CD14-positive monocyte (primary cell): Measurements from ENCODE around the gene PTTG2. TPM values are rescaled to one million over a fixed set of nuclear protein-coding genes. Genes with fewer than 3 reads are reported as not detected.

Experiments
- DNase-seq, 3 donors: peaks; one replicate each; pipeline ENCODE4 v3.0.0-alpha.2; 2011 to 2022
- H2AFZ ChIP-seq: 2 replicates; pipeline ENCODE4 v1.6.0; 2012; ENCODE audit warnings: mild to moderate bottlenecking, low read depth, low read length, inconsistent platforms; ENCODE audit not compliant: insufficient read depth, poor library complexity, severe bottlenecking
- H3K27ac ChIP-seq, 2 donors: 1 replicate in 1 of 2; 2 replicates in 1 of 2; pipeline ENCODE4 v1.5.1; 2012 to 2013; ENCODE audit warnings: low read length in 2 of 2, control low read depth in 1 of 2, inconsistent platforms in 1 of 2, low read depth in 1 of 2, mild to moderate bottlenecking in 1 of 2
- H3K27me3 ChIP-seq, 2 donors: one replicate each; pipeline versions ENCODE4 v1.6.0 to v1.6.1; 2011 to 2013; ENCODE audit warnings: low read length in 2 of 2; ENCODE audit not compliant: control insufficient read depth in 2 of 2, insufficient read depth in 2 of 2
- H3K36me3 ChIP-seq, 2 donors: replicated peaks in 1 of 2; 1 replicate in 1 of 2; 2 replicates in 1 of 2; pipeline versions ENCODE4 v1.5.1 to v1.6.1; 2012 to 2013; ENCODE audit warnings: low read length in 2 of 2, control low read depth in 1 of 2, inconsistent platforms in 1 of 2, mild to moderate bottlenecking in 1 of 2; ENCODE audit not compliant: insufficient read depth in 2 of 2, control insufficient read depth in 1 of 2
- H3K4me1 ChIP-seq, 2 donors: 1 replicate in 1 of 2; 2 replicates in 1 of 2; pipeline versions ENCODE4 v1.5.1 to v1.6.1; 2012 to 2013; ENCODE audit warnings: low read length in 2 of 2, control low read depth in 1 of 2, inconsistent platforms in 1 of 2, mild to moderate bottlenecking in 1 of 2, moderate library complexity in 1 of 2; ENCODE audit not compliant: insufficient read depth in 2 of 2, control insufficient read depth in 1 of 2
- H3K4me2 ChIP-seq: replicated peaks from 2 replicates; pipeline ENCODE3; 2012; ENCODE audit warnings: low read length, moderate library complexity, mild to moderate bottlenecking; ENCODE audit not compliant: poor library complexity, severe bottlenecking; ENCODE audit errors: extremely low read depth
- H3K4me3 ChIP-seq, 3 experiments: fragments of 200-600 bp in 1 of 3; sonication (generic) in 1 of 3; replicated peaks in 1 of 3; 1 replicate in 2 of 3; 2 replicates in 1 of 3; pipeline ENCODE4 v1.5.1; 2011 to 2013; ENCODE audit warnings: low read length in 3 of 3, mild to moderate bottlenecking in 3 of 3, control low read depth in 2 of 3, low read depth in 2 of 3, inconsistent platforms in 1 of 3, moderate library complexity in 1 of 3
- H3K79me2 ChIP-seq: 2 replicates; pipeline ENCODE4 v1.6.0; 2012; ENCODE audit warnings: mild to moderate bottlenecking, control low read depth, inconsistent platforms, low read length, moderate library complexity; ENCODE audit not compliant: insufficient read depth
- H3K9ac ChIP-seq: 2 replicates; pipeline ENCODE4 v1.6.0; 2017; ENCODE audit warnings: low read length, mild to moderate bottlenecking; ENCODE audit not compliant: insufficient read depth, poor library complexity, severe bottlenecking
- H3K9me3 ChIP-seq, 2 donors: replicated peaks in 1 of 2; 1 replicate in 1 of 2; 2 replicates in 1 of 2; pipeline versions ENCODE4 v1.5.1 to v1.6.1; 2012 to 2013; ENCODE audit warnings: low read length in 2 of 2, control low read depth in 1 of 2; ENCODE audit not compliant: control insufficient read depth in 1 of 2, insufficient read depth in 1 of 2
- H4K20me1 ChIP-seq: 2 replicates; pipeline ENCODE4 v1.6.0; 2012; ENCODE audit warnings: mild to moderate bottlenecking, low read length, control low read depth, moderate library complexity; ENCODE audit not compliant: insufficient read depth
- H3K27ac Mint-ChIP-seq, 7 donors: one replicate each; pipeline ENCODE4 v1.8.0; 2020; ENCODE audit warnings: mild to moderate bottlenecking in 7 of 7, mixed read lengths in 7 of 7, moderate library complexity in 6 of 7, inconsistent platforms in 2 of 7
- H3K27me3 Mint-ChIP-seq, 3 donors: one replicate each; pipeline ENCODE4 v1.8.0; 2021 to 2022; ENCODE audit warnings: low read depth in 3 of 3, mild to moderate bottlenecking in 3 of 3, mixed read lengths in 3 of 3, moderate library complexity in 3 of 3, inconsistent platforms in 1 of 3
- H3K36me3 Mint-ChIP-seq, 2 donors: one replicate each; pipeline ENCODE4 v1.8.0; 2020; ENCODE audit warnings: mixed read lengths in 2 of 2, inconsistent platforms in 1 of 2, mild to moderate bottlenecking in 1 of 2
- H3K4me1 Mint-ChIP-seq: one replicate; pipeline ENCODE4 v1.8.0; 2020; ENCODE audit warnings: mild to moderate bottlenecking, mixed read lengths
- H3K4me3 Mint-ChIP-seq, 2 donors: one replicate each; pipeline ENCODE4 v1.8.0; 2020; ENCODE audit warnings: mild to moderate bottlenecking in 2 of 2, mixed read lengths in 2 of 2, moderate library complexity in 1 of 2
- H3K9me3 Mint-ChIP-seq, 7 donors: one replicate each; pipeline ENCODE4 v1.8.0; 2020 to 2022; ENCODE audit warnings: mixed read lengths in 7 of 7, mild to moderate bottlenecking in 6 of 7, moderate library complexity in 6 of 7, inconsistent platforms in 2 of 7
- CTCF ChIP-seq: fragments of 200-600 bp; IDR thresholded peaks from one replicate; pipeline ENCODE4 v1.8.0; 2022; ENCODE audit warnings: antibody characterized with exemption, mild to moderate bottlenecking
- WGBS: methylation state at CpG from one replicate; pipeline ENCODE4 v1.1.5; 2013; ENCODE audit warnings: missing lambda C conversion rate; ENCODE audit not compliant: insufficient coverage; 5-methylcytosine and 5-hydroxymethylcytosine counted together
- intact Hi-C, 2 donors: fragments of 100-400 bp; cut with micrococcal nuclease; formaldehyde crosslinking; loops; one replicate each; pipeline versions ENCODE4 v1.15.0 to v1.15.1; 2023
- polyA plus RNA-seq, 3 donors: library from polyadenylated mRNA; depleted of rRNA in 1 of 3; unstranded in 2 of 3; stranded (reverse) in 1 of 3; fragments of 300-500 nt in 2 of 3; fragments of >200 nt in 1 of 3; fragmentation: Illumina TruSeq in 2 of 3; gene quantifications; 1 replicate in 2 of 3; 2 replicates in 1 of 3; pipeline ENCODE4 v1.2.3, GENCODE V29; 2012 to 2021

The PTTG2 gene
- polyA plus RNA-seq, 3 donors = 2.0 TPM; not detected in 2

- Histone ChIP-seq H3K9me3 (no peaks in the 10 kb centered on the region), H3K9ac (no peak overlapping the region), H4K20me1 (peaks cover 94% of the 10 kb centered on the region), H3K4me1 (no peaks in the 10 kb centered on the region), H3K36me3 (peaks cover 19 to 63% of the 10 kb centered on the region in 2 donors), H3K27me3 (no peaks in the 10 kb centered on the region), H3K4me2 (no peak overlapping the region), H2AFZ (no peak overlapping the region), H3K27ac (no peak overlapping the region), H3K79me2 (peaks cover 35% of the 10 kb centered on the region), H3K4me3 (no peak overlapping the region)
- Mint-ChIP-seq H3K4me3 (no peak overlapping the region), H3K27ac (no peak overlapping the region), H3K9me3 (peaks cover 0 to 2% (median 0%) of the 10 kb centered on the region in 7 donors), H3K36me3 (peaks cover 42 to 44% of the 10 kb centered on the region in 2 donors), H3K4me1 (peaks cover 11% of the 10 kb centered on the region), H3K27me3 (peaks cover 0 to 4% (median 0%) of the 10 kb centered on the region in 3 donors)
- WGBS = 67% methylated on average over 5 of the region's 12 CpGs
- no peak for DNase-seq
- no peak for TF ChIP-seq CTCF
- intact Hi-C loops = no loop called here
Observed at GRCh38 chr4:37928426-37929416, 31.5 kb upstream of the PTTG2 start.

- Mint-ChIP-seq H3K27ac (no peak overlapping the region), H3K36me3 (peaks cover 29 to 36% of the 10 kb centered on the region in 2 donors)
- peaks cover 89% of the 10 kb centered on the region for H4K20me1 ChIP-seq
Observed at GRCh38 chr4:37934096-37934495, 26.1 kb upstream of the PTTG2 start.

More at GRCh38 chr4:37934096-37934495, 26.1 kb upstream of the PTTG2 start:
- H3K4me3 Mint-ChIP-seq = no peak overlapping the region
- Histone ChIP-seq H3K27me3 (no peaks in the 10 kb centered on the region), H3K79me2 (peaks cover 33% of the 10 kb centered on the region), H3K27ac (no peak overlapping the region), H3K9ac (no peak overlapping the region), H3K4me3 (no peak overlapping the region), H2AFZ (no peak overlapping the region), H3K4me1 (no peaks in the 10 kb centered on the region), H3K9me3 (no peaks in the 10 kb centered on the region), H3K36me3 (peaks cover 16 to 68% of the 10 kb centered on the region in 2 donors), H3K4me2 (no peak overlapping the region)
- TF ChIP-seq CTCF = no peak
- peaks cover 0 to 7% (median 2%) of the 10 kb centered on the region in 7 donors for H3K9me3 Mint-ChIP-seq
- no peaks in the 10 kb centered on the region for H3K4me1 Mint-ChIP-seq
- peaks cover 0 to 4% (median 0%) of the 10 kb centered on the region in 3 donors for H3K27me3 Mint-ChIP-seq
- no peak for DNase-seq
- intact Hi-C loops = no loop called here
- over 99% methylated on average over 8 of the region's 8 CpGs for WGBS
